Esophagus muscularis mucosa (tissue), 4 donors: ENCODE measurements around the gene CDKN2C.

ENCODE experiments used
- EP300 ChIP-seq: sonication (generic); formaldehyde crosslinking; IDR thresholded peaks from one replicate; pipeline ENCODE4 v1.6.1; 2017; ENCODE audit warnings: antibody characterized with exemption
- POLR2A ChIP-seq: fragments of 450-650 bp; IDR thresholded peaks from one replicate; pipeline ENCODE4 v1.6.1; 2017; ENCODE audit warnings: antibody characterized with exemption, moderate library complexity, mild to moderate bottlenecking, low read depth
- TF ChIP-seq, protein P1 (sequence below), 3 experiments: fragments of 200-600 bp in 2 of 3; fragments of 450-650 bp in 1 of 3; sonication (generic) in 2 of 3; IDR thresholded peaks; one replicate each; pipeline ENCODE4 v1.5.1; 2017 to 2019; ENCODE audit warnings: antibody characterized with exemption in 3 of 3, mild to moderate bottlenecking in 2 of 3, moderate library complexity in 1 of 3

DNA sequence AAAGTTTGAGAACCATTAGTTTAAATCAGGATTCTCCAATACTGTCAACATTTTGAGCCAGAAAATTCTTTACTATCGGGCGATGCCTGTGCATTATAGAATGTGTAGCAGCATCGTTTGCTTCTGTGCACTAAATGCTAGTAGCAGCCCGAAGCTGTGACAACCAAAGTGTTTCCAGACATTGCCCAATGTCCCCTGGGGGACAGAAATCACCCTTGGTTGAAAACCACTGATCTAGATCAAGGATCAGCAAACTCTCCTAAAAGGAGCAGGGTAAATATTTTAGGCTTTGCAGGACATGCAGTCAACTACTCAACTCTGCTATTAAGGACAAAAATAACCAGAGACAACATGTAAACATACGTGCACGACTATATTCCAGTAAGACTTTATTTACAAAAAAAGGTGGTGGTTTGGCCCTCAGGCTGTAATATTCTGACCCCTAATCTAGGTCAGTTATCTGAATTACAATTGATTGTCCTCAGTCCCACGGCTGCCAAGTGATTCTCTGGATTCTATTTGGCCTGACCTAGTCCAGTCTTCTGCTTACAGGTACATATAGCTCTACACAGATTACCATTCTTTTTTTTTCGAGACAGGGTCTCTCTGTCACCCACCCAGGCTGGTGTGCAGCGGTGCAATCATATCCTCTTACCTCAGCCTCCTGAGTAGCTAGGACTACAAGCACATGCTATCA, 20.6 kb upstream of the CDKN2C start:
- TF ChIP-seq, protein P1, sequence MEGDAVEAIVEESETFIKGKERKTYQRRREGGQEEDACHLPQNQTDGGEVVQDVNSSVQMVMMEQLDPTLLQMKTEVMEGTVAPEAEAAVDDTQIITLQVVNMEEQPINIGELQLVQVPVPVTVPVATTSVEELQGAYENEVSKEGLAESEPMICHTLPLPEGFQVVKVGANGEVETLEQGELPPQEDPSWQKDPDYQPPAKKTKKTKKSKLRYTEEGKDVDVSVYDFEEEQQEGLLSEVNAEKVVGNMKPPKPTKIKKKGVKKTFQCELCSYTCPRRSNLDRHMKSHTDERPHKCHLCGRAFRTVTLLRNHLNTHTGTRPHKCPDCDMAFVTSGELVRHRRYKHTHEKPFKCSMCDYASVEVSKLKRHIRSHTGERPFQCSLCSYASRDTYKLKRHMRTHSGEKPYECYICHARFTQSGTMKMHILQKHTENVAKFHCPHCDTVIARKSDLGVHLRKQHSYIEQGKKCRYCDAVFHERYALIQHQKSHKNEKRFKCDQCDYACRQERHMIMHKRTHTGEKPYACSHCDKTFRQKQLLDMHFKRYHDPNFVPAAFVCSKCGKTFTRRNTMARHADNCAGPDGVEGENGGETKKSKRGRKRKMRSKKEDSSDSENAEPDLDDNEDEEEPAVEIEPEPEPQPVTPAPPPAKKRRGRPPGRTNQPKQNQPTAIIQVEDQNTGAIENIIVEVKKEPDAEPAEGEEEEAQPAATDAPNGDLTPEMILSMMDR (IDR thresholded peaks at IDR 0.05): no peak
- TF ChIP-seq POLR2A (no peak), EP300 (no peak)
